GM12878 (cell line): ENCODE results near the gene ZNF92. TPM values are rescaled to one million over a fixed set of nuclear protein-coding genes. Genes with fewer than 3 reads are reported as not detected.

Source experiments
- ATF7 ChIP-seq: fragments of 450-650 bp; IDR thresholded peaks from 2 replicates; pipeline ENCODE4 v1.6.1; 2016; ENCODE audit warnings: low read depth, mild to moderate bottlenecking
- BMI1 ChIP-seq: fragments of 450-650 bp; IDR thresholded peaks from 2 replicates; pipeline ENCODE4 v1.6.1; 2016; ENCODE audit warnings: mild to moderate bottlenecking, moderate library complexity, borderline replicate concordance
- E4F1 ChIP-seq: fragments of 450-650 bp; IDR thresholded peaks from 2 replicates; pipeline ENCODE4 v1.6.1; 2018; ENCODE audit warnings: borderline replicate concordance, mild to moderate bottlenecking; ENCODE audit not compliant: partially characterized antibody
- EGR1 ChIP-seq, 2 experiments: IDR thresholded peaks; 1 replicate in 1 of 2; 2 replicates in 1 of 2; pipeline ENCODE4 v1.6.1; 2011 to 2012; ENCODE audit warnings: low read depth in 2 of 2, low read length in 2 of 2, borderline replicate concordance in 1 of 2, mild to moderate bottlenecking in 1 of 2, moderate library complexity in 1 of 2
- ELK1 ChIP-seq: IDR thresholded peaks from 2 replicates; pipeline ENCODE4 v1.6.1; 2012; ENCODE audit warnings: low read depth, low read length, improper control_type of control experiment
- ETV6 ChIP-seq, 2 experiments: fragments of 450-650 bp in 1 of 2; IDR thresholded peaks in 1 of 2; conservative IDR thresholded peaks in 1 of 2; 2 replicates each; pipeline ENCODE4 v1.6.1; 2014; ENCODE audit warnings: antibody characterized with exemption in 1 of 2, borderline replicate concordance in 1 of 2, low read depth in 1 of 2, mild to moderate bottlenecking in 1 of 2, moderate library complexity in 1 of 2
- FOXK2 ChIP-seq: fragments of 450-650 bp; IDR thresholded peaks from 2 replicates; pipeline ENCODE4 v1.6.1; 2017; ENCODE audit warnings: mild to moderate bottlenecking, moderate library complexity
- FOXM1 ChIP-seq: IDR thresholded peaks from 2 replicates; pipeline ENCODE4 v1.6.1; 2012; ENCODE audit warnings: low read depth, mild to moderate bottlenecking, inconsistent platforms, low read length, moderate library complexity
- JUNB ChIP-seq: IDR thresholded peaks from 2 replicates; pipeline ENCODE4 v1.6.1; 2016; ENCODE audit warnings: antibody characterized with exemption, mild to moderate bottlenecking
- JUND ChIP-seq: IDR thresholded peaks from 2 replicates; pipeline ENCODE4 v1.6.1; 2012; ENCODE audit warnings: low read depth, mild to moderate bottlenecking, low read length, improper control_type of control experiment, moderate library complexity
- MAX ChIP-seq: IDR thresholded peaks from 2 replicates; pipeline ENCODE4 v1.6.1; 2012; ENCODE audit warnings: low read depth, low read length, improper control_type of control experiment
- MLLT1 ChIP-seq: fragments of 450-650 bp; IDR thresholded peaks from 2 replicates; pipeline ENCODE4 v1.6.1; 2016; ENCODE audit warnings: mild to moderate bottlenecking
- NFXL1 ChIP-seq: fragments of 450-650 bp; IDR thresholded peaks from 2 replicates; pipeline ENCODE4 v1.6.1; 2017; ENCODE audit warnings: antibody characterized with exemption, mild to moderate bottlenecking, borderline replicate concordance
- PAX8 ChIP-seq: fragments of 450-650 bp; IDR thresholded peaks from 2 replicates; pipeline ENCODE4 v1.6.1; 2017; ENCODE audit warnings: mild to moderate bottlenecking, moderate library complexity
- RB1 ChIP-seq: fragments of 450-650 bp; formaldehyde crosslinking; IDR thresholded peaks from 2 replicates; pipeline ENCODE4 v1.6.1; 2017; ENCODE audit warnings: mild to moderate bottlenecking, borderline replicate concordance
- RBBP5 ChIP-seq: fragments of 200-600 bp; sonication (generic); conservative IDR thresholded peaks from 2 replicates; pipeline ENCODE4 v1.6.1; 2016
- RELA ChIP-seq: fragments of 450-650 bp; IDR thresholded peaks from 2 replicates; pipeline ENCODE4 v1.8.0; 2014; ENCODE audit warnings: borderline replicate concordance; ENCODE audit not compliant: partially characterized antibody
- REST ChIP-seq: IDR thresholded peaks from 2 replicates; pipeline ENCODE4 v1.6.1; 2012; ENCODE audit warnings: mild to moderate bottlenecking, low read depth, low read length
- RUNX3 ChIP-seq: IDR thresholded peaks from 2 replicates; pipeline ENCODE4 v1.6.1; 2012; ENCODE audit warnings: low read length, inconsistent platforms
- SPI1 ChIP-seq: IDR thresholded peaks from 2 replicates; pipeline ENCODE4 v1.6.1; 2011; ENCODE audit warnings: low read depth, mild to moderate bottlenecking, low read length, moderate library complexity, borderline replicate concordance; ENCODE audit not compliant: insufficient read depth
- STAT3 ChIP-seq: IDR thresholded peaks from 2 replicates; pipeline ENCODE4 v1.6.1; 2011; ENCODE audit warnings: low read depth, low read length, improper control_type of control experiment
- TAF1 ChIP-seq: IDR thresholded peaks from 2 replicates; pipeline ENCODE4 v1.6.1; 2011; ENCODE audit warnings: mild to moderate bottlenecking, low read depth, low read length, borderline replicate concordance
- TCF7 ChIP-seq: IDR thresholded peaks from 2 replicates; pipeline ENCODE4 v1.6.1; 2014; ENCODE audit warnings: antibody characterized with exemption, borderline replicate concordance
- polyA plus RNA-seq, 11 experiments: library from polyadenylated mRNA; depleted of rRNA in 4 of 11; unstranded in 6 of 11; stranded (reverse) in 5 of 11; fragments of >200 nt; fragmentation: Nextera tagmentation in 4 of 11; fragmentation: Illumina TruSeq in 1 of 11; extraction: Ambion mirVana in 4 of 11; extraction: Trizol in 1 of 11; gene quantifications; 1 replicate in 1 of 11; 2 replicates in 10 of 11; pipeline versions ENCODE4 v1.2.1 to v1.2.3, GENCODE V29; 2011 to 2016; ENCODE audit warnings: inconsistent platforms in 2 of 11, missing spikeins in 2 of 11, low read depth in 1 of 11
- total RNA-seq, 4 experiments: library from RNA; depleted of rRNA in 3 of 4; stranded (reverse); fragments of >200 nt in 3 of 4; fragmentation: Illumina TruSeq in 1 of 4; extraction: Trizol in 1 of 4; gene quantifications; 2 replicates each; pipeline versions ENCODE4 v1.2.1 to v1.2.3, GENCODE V29; 2013 to 2021

Gene ZNF92
- total and polyA plus RNA-seq, 10 of the 15 experiments (the other 5 are each of a cell fraction or from before 2014, with no cell fraction given), result 6.7 to 27.6 (median 14.3) TPM

- TF ChIP-seq REST (no peak), STAT3 (no peak), ELK1 (no peak), SPI1 (no peak), JUNB (peak; percentile 38; the same call in 1 of the 2 replicates), MLLT1 (peak; percentile 63; the same call in 1 of the 2 replicates), RELA (no peak), ETV6 (conservative IDR thresholded peaks at IDR 0.05 in 1 of 2, IDR thresholded peaks at IDR 0.05 in 1 of 2; ENCODE audit: borderline replicate concordance in 1 of 2, low read depth in 1 of 2) (no peak), FOXM1 (no peak; the same call in 1 of the 2 replicates), RB1 (no peak), RUNX3 (peak; percentile 90), JUND (no peak), RBBP5 (no peak), EGR1 (IDR thresholded peaks at IDR 0.05; ENCODE audit: borderline replicate concordance in 1 of 2, low read depth in 2 of 2, low read length in 2 of 2) (no peak), TCF7 (no peak), ATF7 (peak; percentile 40; the same call in 1 of the 2 replicates), NFXL1 (no peak), PAX8 (no peak), BMI1 (no peak), TAF1 (no peak), E4F1 (no peak), FOXK2 (no peak), MAX (no peak)
Observed at GRCh38 chr7:65390588-65390987, 16.9 kb downstream of the ZNF92 start (continued).
